Measurements from ENCODE around the gene ZNF397. TPM values are rescaled to one million over a fixed set of nuclear protein-coding genes. Genes with fewer than 3 reads are reported as not detected.

Gene ZNF397
- total RNA-seq, 1 experiment from 2014 or later = 23.8 TPM

DNA sequence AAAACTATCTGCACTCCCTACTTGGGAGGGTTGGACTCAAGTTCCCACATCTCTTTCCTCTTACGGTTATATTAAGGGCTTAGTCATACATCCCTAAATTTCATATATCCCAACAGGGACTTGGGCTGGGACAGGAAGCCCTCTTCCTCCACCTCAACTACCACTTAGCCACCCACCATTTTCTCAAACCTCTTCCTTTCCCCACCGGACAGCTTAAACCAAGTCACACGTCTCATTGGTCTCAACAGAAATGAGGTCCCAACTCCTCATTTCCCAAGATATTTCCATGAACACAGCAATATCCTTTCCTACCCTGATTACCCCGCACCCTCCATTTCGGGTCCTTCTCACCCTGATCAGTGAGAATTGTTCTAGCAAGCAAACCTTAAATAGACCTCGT is 48.5 kb downstream of the ZNF397 start:
- H3K4me1 ChIP-seq (ENCODE audit: control insufficient read depth in 1 of 2, insufficient read depth in 2 of 2, low read length in 2 of 2) = peaks cover 0 to 16% of the 10 kb centered on the region in 2 experiments; a peak in 2 of 4 replicates
- H3K4me2 ChIP-seq (ENCODE audit: low read length) = peak overlapping the region; percentile 95
- peak overlapping the region; percentile 81 for H3K9ac ChIP-seq (ENCODE audit: low read length)
- ATAC-seq (peak; percentile 10), DNase-seq (ENCODE audit: low read depth, low spot score) (no peak)
- TF ChIP-seq EZH2 (IDR thresholded peaks at IDR 0.05) (no peak), SP1 (IDR thresholded peaks at IDR 0.05; ENCODE audit: low read depth) (no peak), FOSL1 (IDR thresholded peaks at IDR 0.05; ENCODE audit: low read depth) (no peak), TCF7L2 (IDR thresholded peaks at IDR 0.05; ENCODE audit: borderline replicate concordance, extremely low read depth, insufficient read depth, insufficient read length) (no peak), POLR2AphosphoS5 (IDR thresholded peaks at IDR 0.05; ENCODE audit: low read depth, low read length) (no peak), CEBPB (IDR thresholded peaks at IDR 0.05; ENCODE audit: low read depth) (no peak)
- TF ChIP-seq, protein P1, sequence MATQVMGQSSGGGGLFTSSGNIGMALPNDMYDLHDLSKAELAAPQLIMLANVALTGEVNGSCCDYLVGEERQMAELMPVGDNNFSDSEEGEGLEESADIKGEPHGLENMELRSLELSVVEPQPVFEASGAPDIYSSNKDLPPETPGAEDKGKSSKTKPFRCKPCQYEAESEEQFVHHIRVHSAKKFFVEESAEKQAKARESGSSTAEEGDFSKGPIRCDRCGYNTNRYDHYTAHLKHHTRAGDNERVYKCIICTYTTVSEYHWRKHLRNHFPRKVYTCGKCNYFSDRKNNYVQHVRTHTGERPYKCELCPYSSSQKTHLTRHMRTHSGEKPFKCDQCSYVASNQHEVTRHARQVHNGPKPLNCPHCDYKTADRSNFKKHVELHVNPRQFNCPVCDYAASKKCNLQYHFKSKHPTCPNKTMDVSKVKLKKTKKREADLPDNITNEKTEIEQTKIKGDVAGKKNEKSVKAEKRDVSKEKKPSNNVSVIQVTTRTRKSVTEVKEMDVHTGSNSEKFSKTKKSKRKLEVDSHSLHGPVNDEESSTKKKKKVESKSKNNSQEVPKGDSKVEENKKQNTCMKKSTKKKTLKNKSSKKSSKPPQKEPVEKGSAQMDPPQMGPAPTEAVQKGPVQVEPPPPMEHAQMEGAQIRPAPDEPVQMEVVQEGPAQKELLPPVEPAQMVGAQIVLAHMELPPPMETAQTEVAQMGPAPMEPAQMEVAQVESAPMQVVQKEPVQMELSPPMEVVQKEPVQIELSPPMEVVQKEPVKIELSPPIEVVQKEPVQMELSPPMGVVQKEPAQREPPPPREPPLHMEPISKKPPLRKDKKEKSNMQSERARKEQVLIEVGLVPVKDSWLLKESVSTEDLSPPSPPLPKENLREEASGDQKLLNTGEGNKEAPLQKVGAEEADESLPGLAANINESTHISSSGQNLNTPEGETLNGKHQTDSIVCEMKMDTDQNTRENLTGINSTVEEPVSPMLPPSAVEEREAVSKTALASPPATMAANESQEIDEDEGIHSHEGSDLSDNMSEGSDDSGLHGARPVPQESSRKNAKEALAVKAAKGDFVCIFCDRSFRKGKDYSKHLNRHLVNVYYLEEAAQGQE (IDR thresholded peaks at IDR 0.05; ENCODE audit: low read depth) = no peak
- TF ChIP-seq, protein P2, sequence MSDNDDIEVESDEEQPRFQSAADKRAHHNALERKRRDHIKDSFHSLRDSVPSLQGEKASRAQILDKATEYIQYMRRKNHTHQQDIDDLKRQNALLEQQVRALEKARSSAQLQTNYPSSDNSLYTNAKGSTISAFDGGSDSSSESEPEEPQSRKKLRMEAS (IDR thresholded peaks at IDR 0.05) = no peak
- TF ChIP-seq, protein P3, sequence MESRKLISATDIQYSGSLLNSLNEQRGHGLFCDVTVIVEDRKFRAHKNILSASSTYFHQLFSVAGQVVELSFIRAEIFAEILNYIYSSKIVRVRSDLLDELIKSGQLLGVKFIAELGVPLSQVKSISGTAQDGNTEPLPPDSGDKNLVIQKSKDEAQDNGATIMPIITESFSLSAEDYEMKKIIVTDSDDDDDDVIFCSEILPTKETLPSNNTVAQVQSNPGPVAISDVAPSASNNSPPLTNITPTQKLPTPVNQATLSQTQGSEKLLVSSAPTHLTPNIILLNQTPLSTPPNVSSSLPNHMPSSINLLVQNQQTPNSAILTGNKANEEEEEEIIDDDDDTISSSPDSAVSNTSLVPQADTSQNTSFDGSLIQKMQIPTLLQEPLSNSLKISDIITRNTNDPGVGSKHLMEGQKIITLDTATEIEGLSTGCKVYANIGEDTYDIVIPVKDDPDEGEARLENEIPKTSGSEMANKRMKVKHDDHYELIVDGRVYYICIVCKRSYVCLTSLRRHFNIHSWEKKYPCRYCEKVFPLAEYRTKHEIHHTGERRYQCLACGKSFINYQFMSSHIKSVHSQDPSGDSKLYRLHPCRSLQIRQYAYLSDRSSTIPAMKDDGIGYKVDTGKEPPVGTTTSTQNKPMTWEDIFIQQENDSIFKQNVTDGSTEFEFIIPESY (IDR thresholded peaks at IDR 0.05; ENCODE audit: extremely low read depth, insufficient replicate concordance, low read length) = no peak
- POLR2A ChIA-PET = interaction anchor here (1.5 kb wide), 1 partner anchor 43 kb away, joined by 4 read pairs; no protein-coding TSS in a partner anchor
- H3K79me2 ChIP-seq (ENCODE audit: insufficient read depth, low read length) = peaks cover 42% of the 10 kb centered on the region
- H3K9me2 ChIP-seq (ENCODE audit: insufficient read depth) = no peaks in the 10 kb centered on the region
- intact Hi-C loops (cut with micrococcal nuclease) = no loop called here
- BruUV-seq (replicated peaks) = no TSS peak
- no peaks in the 10 kb centered on the region for H4K20me1 ChIP-seq (ENCODE audit: insufficient read depth)
- RAD21 ChIA-PET (ENCODE audit: low non-redundant PET in 1 of 2, low total read pairs in 2 of 2, uncharacterized antibody in 2 of 2, unreplicated experiment in 2 of 2) = no interaction called here
- H3K4me3 ChIP-seq (replicated peaks in 1 of 2; ENCODE audit: low read depth in 1 of 2, low read length in 2 of 2) = peak overlapping the region; percentile 71 to 87
- H3K27me3 ChIP-seq (ENCODE audit: insufficient read depth, low read length) = no peaks in the 10 kb centered on the region
- no peak overlapping the region for H2AFZ ChIP-seq (ENCODE audit: low read depth, low read length, poor library complexity, severe bottlenecking)
- peaks cover 2 to 13% of the 10 kb centered on the region in 2 experiments; a peak in 2 of 4 replicates for H3K9me3 ChIP-seq (ENCODE audit: control insufficient read depth in 1 of 2, insufficient read depth in 1 of 2, low read depth in 1 of 2, low read length in 2 of 2)
- peaks cover 0 to 10% of the 10 kb centered on the region in 2 experiments; a peak in 1 of 4 replicates for H3K36me3 ChIP-seq (ENCODE audit: control insufficient read depth in 1 of 2, insufficient read depth in 2 of 2, low read length in 2 of 2)
- H3K27ac ChIP-seq (ENCODE audit: low read depth, low read length) = peak overlapping the region; percentile 57
- CTCF ChIA-PET = interaction anchor here (1.4 kb wide), 1 partner anchor 66 kb away, joined by 3 read pairs; no protein-coding TSS in a partner anchor
